H1 (cell line): ENCODE results near the gene MYBPC1.

Experiments used
- CHD2 ChIP-seq: IDR thresholded peaks from 2 replicates; pipeline ENCODE4 v1.6.1; 2012; ENCODE audit warnings: low read length, improper control_type of control experiment
- CTCF ChIP-seq, 3 experiments: IDR thresholded peaks; 1 replicate in 2 of 3; 2 replicates in 1 of 3; pipeline versions ENCODE4 v1.5.1 to v1.6.1; 2011; ENCODE audit warnings: low read length in 3 of 3, mild to moderate bottlenecking in 3 of 3, inconsistent platforms in 2 of 3, low read depth in 1 of 3, moderate library complexity in 1 of 3; ENCODE audit not compliant: insufficient read depth in 1 of 3; ENCODE audit errors: control extremely low read depth in 1 of 3
- POLR2A ChIP-seq, 2 experiments: IDR thresholded peaks; 1 replicate in 1 of 2; 2 replicates in 1 of 2; pipeline ENCODE4 v1.6.1; 2011; ENCODE audit warnings: low read depth in 2 of 2, low read length in 2 of 2, mild to moderate bottlenecking in 2 of 2; ENCODE audit errors: control extremely low read depth in 1 of 2
- POLR2AphosphoS5 ChIP-seq: IDR thresholded peaks from 2 replicates; pipeline ENCODE4 v1.6.1; 2011; ENCODE audit warnings: low read depth, low read length
- SP1 ChIP-seq: IDR thresholded peaks from 2 replicates; pipeline ENCODE4 v1.6.1; 2011; ENCODE audit warnings: low read depth, low read length
- YY1 ChIP-seq: IDR thresholded peaks from 2 replicates; pipeline ENCODE4 v1.6.1; 2011; ENCODE audit warnings: low read depth, mild to moderate bottlenecking, low read length
- TF ChIP-seq, protein P1 (sequence below): IDR thresholded peaks from 2 replicates; pipeline ENCODE4 v1.6.1; 2012; ENCODE audit warnings: inconsistent platforms

DNA sequence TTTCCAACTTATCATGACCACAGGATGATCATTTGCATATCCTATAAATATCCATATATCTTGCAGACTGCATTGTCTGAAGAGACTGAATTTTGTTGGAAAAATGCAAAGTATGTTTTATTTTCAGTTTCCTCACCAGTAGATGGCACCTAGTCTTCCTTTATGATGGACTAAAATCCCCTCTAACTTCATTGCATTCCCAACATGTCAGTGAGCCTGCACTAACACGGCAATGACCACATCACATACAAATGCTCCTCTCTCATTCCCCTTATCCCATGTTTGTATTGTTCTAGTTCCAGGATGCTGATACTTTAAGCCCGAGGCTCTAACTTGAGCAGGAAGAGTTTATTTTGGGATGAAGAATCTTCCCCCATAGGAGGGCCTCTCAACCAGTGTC lies 24.7 kb upstream of the MYBPC1 start:
- TF ChIP-seq POLR2A (IDR thresholded peaks at IDR 0.05; ENCODE audit: control extremely low read depth in 1 of 2, low read depth in 2 of 2, low read length in 2 of 2) (no peak), CTCF (IDR thresholded peaks at IDR 0.05; ENCODE audit: control extremely low read depth in 1 of 3, insufficient read depth in 1 of 3, low read depth in 1 of 3, low read length in 3 of 3) (peak in 1 of 3 experiments; percentile 21; a peak in 2 of 4 replicates), POLR2AphosphoS5 (no peak), CHD2 (no peak), SP1 (no peak), YY1 (no peak)
- TF ChIP-seq, protein P1, sequence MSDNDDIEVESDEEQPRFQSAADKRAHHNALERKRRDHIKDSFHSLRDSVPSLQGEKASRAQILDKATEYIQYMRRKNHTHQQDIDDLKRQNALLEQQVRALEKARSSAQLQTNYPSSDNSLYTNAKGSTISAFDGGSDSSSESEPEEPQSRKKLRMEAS: no peak
